Tibial artery (tissue), 4 donors: ENCODE measurements around the gene THBD.

ENCODE experiments used
- DNase-seq, 2 donors: peaks; one replicate each; pipeline ENCODE4 v3.0.0-alpha.2; 2019
- H3K27ac ChIP-seq, 2 donors: fragments of 200-600 bp; sonication (generic) in 1 of 2; 1 replicate in 1 of 2; 2 replicates in 1 of 2; pipeline ENCODE4 v1.5.1; 2018 to 2019; ENCODE audit warnings: mild to moderate bottlenecking in 1 of 2
- H3K27me3 ChIP-seq, 2 donors: fragments of 200-600 bp; sonication (generic) in 1 of 2; one replicate each; pipeline versions ENCODE4 v1.5.1 to v1.6.0; 2016 to 2019
- H3K36me3 ChIP-seq, 3 donors: fragments of 200-600 bp; sonication (generic) in 2 of 3; one replicate each; pipeline ENCODE4 v1.5.1; 2016 to 2019; ENCODE audit warnings: mild to moderate bottlenecking in 2 of 3
- H3K4me1 ChIP-seq, 4 donors: fragments of 200-600 bp; sonication (generic) in 2 of 4; 1 replicate in 3 of 4; 2 replicates in 1 of 4; pipeline ENCODE4 v1.5.1; 2016 to 2019
- H3K4me3 ChIP-seq, 2 donors: fragments of 200-600 bp; sonication (generic) in 1 of 2; 1 replicate in 1 of 2; 2 replicates in 1 of 2; pipeline ENCODE4 v1.5.1; 2018 to 2019; ENCODE audit warnings: mild to moderate bottlenecking in 2 of 2
- H3K9me3 ChIP-seq, 3 donors: fragments of 200-600 bp; sonication (generic) in 1 of 3; one replicate each; pipeline ENCODE4 v1.5.1; 2016 to 2019
- intact Hi-C: fragments of 100-400 bp; cut with DNase I; formaldehyde crosslinking; loops from one replicate; pipeline ENCODE4 v1.15.0; 2023; ENCODE audit warnings: low total_unique reads
- TF ChIP-seq, protein P1 (sequence below), 2 experiments: fragments of 200-600 bp in 1 of 2; fragments of 450-650 bp in 1 of 2; IDR thresholded peaks; one replicate each; pipeline ENCODE4 v1.5.1; 2017 to 2019; ENCODE audit warnings: antibody characterized with exemption in 2 of 2, mild to moderate bottlenecking in 1 of 2, moderate library complexity in 1 of 2

Gene THBD

DNA sequence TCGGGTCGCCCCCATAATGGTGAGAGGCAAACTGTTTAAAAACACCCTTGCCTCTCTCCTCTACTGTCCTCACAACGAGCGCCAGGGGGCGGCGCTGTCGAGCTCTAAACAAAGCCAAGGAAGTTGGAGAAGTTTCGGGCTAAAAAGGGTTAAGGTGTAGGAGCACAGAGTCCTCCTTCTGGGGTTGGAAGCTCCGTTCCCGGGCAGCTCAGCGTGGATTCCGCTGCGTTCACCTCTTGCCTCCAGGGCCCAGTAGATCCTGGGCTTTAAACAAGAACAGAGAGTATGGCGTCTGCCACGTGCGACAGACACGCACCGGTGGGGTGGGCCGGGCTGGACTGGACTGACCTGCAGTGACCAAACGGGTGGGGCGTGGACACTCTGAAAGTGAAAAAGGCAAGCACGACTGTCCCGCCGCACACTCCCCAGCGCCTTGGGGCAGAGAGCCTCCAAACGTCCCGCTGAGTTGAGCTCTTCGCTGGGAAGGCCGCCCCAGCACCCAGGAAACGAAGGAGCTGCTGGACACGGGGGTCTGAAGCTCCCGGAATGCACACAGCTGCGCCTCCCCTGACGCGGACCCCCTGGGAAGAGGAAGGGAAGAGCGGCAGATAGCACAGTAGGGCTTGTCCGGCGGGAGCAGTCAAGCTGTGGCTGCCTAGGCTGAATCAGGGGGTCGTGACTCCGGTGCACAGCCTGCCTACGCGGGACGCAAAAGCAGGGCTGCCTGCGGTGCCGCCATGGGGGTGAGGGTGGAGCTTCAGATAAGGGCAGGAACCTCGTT lies 1.6 kb upstream of the THBD start:
- Histone ChIP-seq H3K27me3 (no peaks in the 10 kb centered on the region), H3K4me1 (peaks cover 0 to 46% (median 35%) of the 10 kb centered on the region in 4 donors), H3K36me3 (no peaks in the 10 kb centered on the region), H3K27ac (peak overlapping the region; percentile 88 to 97), H3K9me3 (no peaks in the 10 kb centered on the region), H3K4me3 (peak overlapping the region; percentile 63 to 82)
- TF ChIP-seq, protein P1, sequence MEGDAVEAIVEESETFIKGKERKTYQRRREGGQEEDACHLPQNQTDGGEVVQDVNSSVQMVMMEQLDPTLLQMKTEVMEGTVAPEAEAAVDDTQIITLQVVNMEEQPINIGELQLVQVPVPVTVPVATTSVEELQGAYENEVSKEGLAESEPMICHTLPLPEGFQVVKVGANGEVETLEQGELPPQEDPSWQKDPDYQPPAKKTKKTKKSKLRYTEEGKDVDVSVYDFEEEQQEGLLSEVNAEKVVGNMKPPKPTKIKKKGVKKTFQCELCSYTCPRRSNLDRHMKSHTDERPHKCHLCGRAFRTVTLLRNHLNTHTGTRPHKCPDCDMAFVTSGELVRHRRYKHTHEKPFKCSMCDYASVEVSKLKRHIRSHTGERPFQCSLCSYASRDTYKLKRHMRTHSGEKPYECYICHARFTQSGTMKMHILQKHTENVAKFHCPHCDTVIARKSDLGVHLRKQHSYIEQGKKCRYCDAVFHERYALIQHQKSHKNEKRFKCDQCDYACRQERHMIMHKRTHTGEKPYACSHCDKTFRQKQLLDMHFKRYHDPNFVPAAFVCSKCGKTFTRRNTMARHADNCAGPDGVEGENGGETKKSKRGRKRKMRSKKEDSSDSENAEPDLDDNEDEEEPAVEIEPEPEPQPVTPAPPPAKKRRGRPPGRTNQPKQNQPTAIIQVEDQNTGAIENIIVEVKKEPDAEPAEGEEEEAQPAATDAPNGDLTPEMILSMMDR (IDR thresholded peaks at IDR 0.05): peak; percentile 74 to 75
- intact Hi-C loops: loop anchor here (5.0 to 10.0 kb wide), 3 partner anchors 91 to 349 kb away; no protein-coding TSS in a partner anchor
- DNase-seq: peak; percentile 87 to 93

DNA sequence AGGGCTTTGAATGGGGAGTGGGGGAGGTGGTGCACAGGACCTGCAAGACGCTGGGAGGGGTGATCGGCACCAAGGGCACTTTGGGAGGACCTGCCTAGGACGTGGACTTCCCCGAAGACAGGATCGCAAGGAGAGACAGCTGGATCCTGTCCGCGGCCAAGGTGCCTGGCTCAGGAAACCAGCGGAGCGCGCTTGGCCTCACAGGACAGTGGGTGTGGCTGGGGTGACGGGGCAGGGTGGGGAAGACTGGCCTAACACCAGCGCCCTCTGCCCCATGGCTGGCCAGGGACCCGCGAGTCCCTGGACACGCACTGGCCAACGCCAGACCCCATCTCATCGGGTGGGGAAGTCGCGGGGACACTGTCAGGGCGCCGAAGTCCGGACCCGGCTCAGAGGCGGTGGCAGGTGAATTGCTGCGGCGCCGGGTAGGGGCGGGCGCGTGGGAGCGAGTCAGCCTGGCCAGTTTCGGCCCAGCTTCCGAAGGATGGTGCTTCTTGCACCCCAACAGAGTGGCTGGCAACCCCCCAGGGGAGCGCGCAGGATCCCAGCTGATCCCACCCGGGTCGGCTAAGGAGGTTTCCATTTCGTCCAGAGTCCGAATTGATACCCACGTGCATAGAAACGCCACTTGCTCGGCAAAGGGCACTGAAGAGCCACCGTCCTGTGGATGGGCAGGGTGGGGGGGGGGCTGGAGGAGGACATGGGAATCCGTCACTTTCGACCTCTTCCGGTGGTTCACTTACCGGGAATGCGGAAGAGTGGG lies 785 bp upstream of the THBD start:
- peak overlapping the region; percentile 63 to 82 for H3K4me3 ChIP-seq
- H3K27me3 ChIP-seq: no peaks in the 10 kb centered on the region
- no peaks in the 10 kb centered on the region for H3K9me3 ChIP-seq
- TF ChIP-seq, protein P1 (IDR thresholded peaks at IDR 0.05): no peak
- peak overlapping the region; percentile 88 to 97 for H3K27ac ChIP-seq
- no peaks in the 10 kb centered on the region for H3K36me3 ChIP-seq
- H3K4me1 ChIP-seq: peaks cover 0 to 52% (median 39%) of the 10 kb centered on the region in 4 donors
- DNase-seq: peak; percentile 53 to 83
- intact Hi-C loops: loop anchor here (5.0 to 10.0 kb wide), 3 partner anchors 92 to 348 kb away; no protein-coding TSS in a partner anchor

DNA sequence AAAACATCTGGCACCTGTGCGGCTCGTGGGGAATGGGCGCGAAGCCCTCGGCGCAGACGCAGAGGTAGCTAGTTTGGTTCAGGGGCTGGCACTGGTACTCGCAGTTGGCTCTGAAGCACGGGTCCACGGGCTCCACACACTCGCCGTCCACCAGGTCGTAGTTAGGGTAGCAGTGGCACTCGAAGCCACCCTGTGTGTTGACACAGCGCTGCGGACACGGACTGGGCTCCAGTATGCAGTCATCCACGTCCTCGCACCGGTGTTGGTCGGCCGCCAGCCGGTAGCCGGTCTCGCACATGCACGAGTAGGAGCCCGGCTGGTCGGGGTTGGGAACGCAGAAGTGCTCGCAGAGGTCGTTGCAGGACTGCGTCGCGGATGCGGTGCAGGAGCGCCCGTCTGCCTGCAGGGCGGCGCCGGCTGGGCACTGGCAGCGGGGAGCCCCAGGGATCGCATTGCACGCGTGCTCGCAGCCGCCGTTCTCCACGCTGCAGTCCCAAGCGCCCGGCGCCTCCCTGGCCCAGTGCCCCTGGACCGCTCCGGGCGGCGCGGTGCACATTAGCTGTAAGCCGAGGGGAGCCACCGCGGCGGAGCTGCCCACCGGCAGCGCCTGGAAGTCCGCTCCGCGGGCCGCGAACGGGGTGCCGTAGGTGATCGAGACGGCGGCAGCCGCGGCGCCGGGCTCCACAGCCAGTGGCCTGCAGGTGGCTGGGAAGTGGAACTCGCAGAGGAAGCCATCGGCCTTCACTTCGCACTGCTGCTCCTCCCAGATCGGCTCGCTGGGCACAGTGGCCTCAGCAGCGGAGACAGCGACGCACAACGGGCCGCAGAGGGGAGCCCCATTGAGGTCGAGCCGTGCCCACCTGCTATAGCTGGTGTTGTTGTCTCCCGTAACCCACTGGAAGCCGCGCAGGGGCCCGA lies 930 bp downstream of the THBD start:
- Histone ChIP-seq H3K4me1 (peaks cover 0 to 59% (median 43%) of the 10 kb centered on the region in 4 donors), H3K9me3 (no peaks in the 10 kb centered on the region), H3K27me3 (no peaks in the 10 kb centered on the region), H3K27ac (peak overlapping the region; percentile 88 to 97), H3K4me3 (peak overlapping the region; percentile 63 to 82), H3K36me3 (no peaks in the 10 kb centered on the region)
- TF ChIP-seq, protein P1 (IDR thresholded peaks at IDR 0.05): peak; percentile 33 to 53
- peak; percentile 48 to 84 for DNase-seq
- intact Hi-C loops: loop anchor here (5.0 kb wide), 3 partner anchors 184 to 574 kb away; no protein-coding TSS in a partner anchor

DNA sequence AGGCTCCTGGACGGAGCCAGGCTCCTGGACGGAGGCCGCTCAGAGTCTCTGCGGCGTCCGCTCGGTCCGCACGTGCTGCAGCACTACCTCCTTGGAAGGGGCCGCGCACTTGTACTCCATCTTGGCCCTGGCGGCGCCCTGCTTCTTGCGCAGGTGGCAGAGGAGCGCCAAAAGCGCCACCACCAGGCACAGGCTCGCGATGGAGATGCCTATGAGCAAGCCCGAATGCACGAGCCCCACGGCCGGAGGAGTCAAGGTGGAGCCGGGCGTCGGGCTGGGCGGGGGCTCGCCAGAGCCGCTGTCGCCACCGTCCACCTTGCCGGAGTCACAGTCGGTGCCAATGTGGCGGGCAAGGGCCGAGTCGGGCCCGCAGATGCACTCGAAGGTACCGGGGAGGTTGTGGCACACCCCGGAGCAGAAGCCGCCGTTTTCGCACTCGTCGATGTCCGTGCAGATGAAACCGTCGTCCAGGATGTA lies 1.7 kb downstream of the THBD start:
- H3K4me3 ChIP-seq: peak overlapping the region; percentile 63 to 82
- no peaks in the 10 kb centered on the region for H3K9me3 ChIP-seq
- H3K27ac ChIP-seq: peak overlapping the region in 1 of 2 donors; percentile 97
- H3K36me3 ChIP-seq: no peaks in the 10 kb centered on the region
- peaks cover 0 to 59% (median 43%) of the 10 kb centered on the region in 4 donors for H3K4me1 ChIP-seq
- intact Hi-C loops: loop anchor here (5.0 kb wide), 3 partner anchors 185 to 575 kb away; no protein-coding TSS in a partner anchor
- no peaks in the 10 kb centered on the region for H3K27me3 ChIP-seq
- TF ChIP-seq, protein P1 (IDR thresholded peaks at IDR 0.05): no peak
- DNase-seq: no peak
